Measurements from ENCODE around the gene PCDHA5. TPM values are rescaled to one million over a fixed set of nuclear protein-coding genes. Genes with fewer than 3 reads are reported as not detected.

Gene PCDHA5
- total and polyA plus RNA-seq, 9 donors, result 0.07 to 1.4 (median 0.40) TPM

GRCh38 chr5:140869555-140869886 lies 48.1 kb downstream of the PCDHA5 start:
- Histone ChIP-seq H3K27ac (no peak overlapping the region), H3K4me1 (ENCODE audit: insufficient read depth) (no peaks in the 10 kb centered on the region), H3K4me3 (no peak overlapping the region), H3K9me3 (peaks cover 0 to 18% of the 10 kb centered on the region in 2 donors), H3K27me3 (no peaks in the 10 kb centered on the region), H3K36me3 (no peaks in the 10 kb centered on the region)
- 53 to 63% (median 58%) methylated on average over 5 of the region's 5 CpGs for WGBS, 3 donors
- no peak for DNase-seq
- intact Hi-C loops (cut with DNase I), result no loop called here
- TF ChIP-seq POLR2A (IDR thresholded peaks at IDR 0.05), result no peak
- no peak for TF ChIP-seq CTCF (IDR thresholded peaks at IDR 0.05)
- no peak for TF ChIP-seq EP300 (IDR thresholded peaks at IDR 0.05)

GRCh38 chr5:140870221-140871201 lies 49.1 kb downstream of the PCDHA5 start:
- Histone ChIP-seq H3K4me3 (no peak overlapping the region), H3K27ac (no peak overlapping the region), H3K9me3 (peaks cover 0 to 18% of the 10 kb centered on the region in 2 donors), H3K36me3 (no peaks in the 10 kb centered on the region), H3K27me3 (no peaks in the 10 kb centered on the region), H3K4me1 (ENCODE audit: insufficient read depth) (no peaks in the 10 kb centered on the region)
- intact Hi-C loops (cut with DNase I), result no loop called here
- WGBS, 3 donors, result 35 to 54% (median 51%) methylated on average over 111 to 114 of the region's 114 CpGs
- DNase-seq, result no peak
- TF ChIP-seq EP300 (IDR thresholded peaks at IDR 0.05) (no peak), CTCF (IDR thresholded peaks at IDR 0.05) (no peak), POLR2A (IDR thresholded peaks at IDR 0.05) (no peak)

Other genes with a start within 250 kb of the PCDHA5 start
- 10 to 100 TPM; 26.5 to 96.0 (median 48.6) TPM for gene CD14, start 188.4 kb upstream of the PCDHA5 start, total RNA-seq
- 10 to 100 TPM in 1 of 2 donors, 1 to 10 TPM in 1; 8.7 to 37.7 TPM for gene CD14, start 188.4 kb upstream of the PCDHA5 start, polyA plus RNA-seq
- gene TMCO6, start 182.2 kb upstream of the PCDHA5 start, total RNA-seq, result 10 to 100 TPM; 12.2 to 62.8 (median 14.9) TPM
- 10 to 100 TPM in 1 of 2 donors, 1 to 10 TPM in 1; 8.0 to 33.2 TPM for gene TMCO6, start 182.2 kb upstream of the PCDHA5 start, polyA plus RNA-seq
- 100 to 1,000 TPM in 1 of 7 donors, 10 to 100 TPM in 6; 44.6 to 107 (median 46.9) TPM for gene NDUFA2, start 174.0 kb upstream of the PCDHA5 start, total RNA-seq
- gene NDUFA2, start 174.0 kb upstream of the PCDHA5 start, polyA plus RNA-seq, result 100 to 1,000 TPM in 1 of 2 donors, 10 to 100 TPM in 1; 42.6 to 123 TPM
- 100 to 1,000 TPM in 1 of 7 donors, 10 to 100 TPM in 6; 70.9 to 112 (median 78.0) TPM for gene IK, start 173.8 kb upstream of the PCDHA5 start, total RNA-seq
- 100 to 1,000 TPM in 1 of 2 donors, 10 to 100 TPM in 1; 99.8 to 184 TPM for gene IK, start 173.8 kb upstream of the PCDHA5 start, polyA plus RNA-seq
- 10 to 100 TPM in 6 of 7 donors, 1 to 10 TPM in 1; 9.1 to 16.6 (median 13.7) TPM for gene WDR55, start 156.7 kb upstream of the PCDHA5 start, total RNA-seq
- gene WDR55, start 156.7 kb upstream of the PCDHA5 start, polyA plus RNA-seq, result 10 to 100 TPM in 1 of 2 donors, 1 to 10 TPM in 1; 9.9 to 12.3 TPM
- gene DND1, start 148.0 kb upstream of the PCDHA5 start, total RNA-seq, result 1 to 10 TPM in 2 of 7 donors, under 1 TPM in 5; 0.30 to 1.2 (median 0.69) TPM
- under 1 TPM in 1 of 2 donors, not detected in 1; 0.98 TPM for gene DND1, start 148.0 kb upstream of the PCDHA5 start, polyA plus RNA-seq
- gene HARS1, start 130.2 kb upstream of the PCDHA5 start, total RNA-seq, result 10 to 100 TPM; 26.8 to 48.2 (median 41.7) TPM
- 10 to 100 TPM; 38.9 to 68.6 TPM for gene HARS1, start 130.2 kb upstream of the PCDHA5 start, polyA plus RNA-seq
- 10 to 100 TPM; 15.2 to 25.2 (median 21.6) TPM for gene HARS2, start 130.2 kb upstream of the PCDHA5 start, total RNA-seq
- gene HARS2, start 130.2 kb upstream of the PCDHA5 start, polyA plus RNA-seq, result 10 to 100 TPM; 20.9 to 27.5 TPM
- gene ZMAT2, start 121.2 kb upstream of the PCDHA5 start, total RNA-seq, result 10 to 100 TPM; 22.9 to 46.1 (median 40.2) TPM
- 100 to 1,000 TPM in 1 of 2 donors, 10 to 100 TPM in 1; 59.3 to 126 TPM for gene ZMAT2, start 121.2 kb upstream of the PCDHA5 start, polyA plus RNA-seq
- gene PCDHA1, start 35.5 kb upstream of the PCDHA5 start, total RNA-seq, result under 1 TPM in 1 of 7 donors, not detected in 6; 0.05 TPM
- not detected for gene PCDHA1, start 35.5 kb upstream of the PCDHA5 start, polyA plus RNA-seq
- 1 to 10 TPM in 2 of 7 donors, under 1 TPM in 5; 0.34 to 1.6 (median 0.57) TPM for gene PCDHA2, start 26.8 kb upstream of the PCDHA5 start, total RNA-seq
- gene PCDHA2, start 26.8 kb upstream of the PCDHA5 start, polyA plus RNA-seq, result under 1 TPM; 0.17 to 0.34 TPM
- gene PCDHA3, start 20.6 kb upstream of the PCDHA5 start, total RNA-seq, result 1 to 10 TPM in 6 of 7 donors, under 1 TPM in 1; 0.65 to 2.7 (median 1.4) TPM
- 1 to 10 TPM in 1 of 2 donors, under 1 TPM in 1; 0.45 to 1.1 TPM for gene PCDHA3, start 20.6 kb upstream of the PCDHA5 start, polyA plus RNA-seq
- 1 to 10 TPM in 3 of 7 donors, under 1 TPM in 4; 0.76 to 2.7 (median 1.00) TPM for gene PCDHA4, start 14.5 kb upstream of the PCDHA5 start, total RNA-seq
- under 1 TPM; 0.18 to 0.42 TPM for gene PCDHA4, start 14.5 kb upstream of the PCDHA5 start, polyA plus RNA-seq
- 1 to 10 TPM in 3 of 7 donors, under 1 TPM in 4; 0.32 to 1.7 (median 0.97) TPM for gene PCDHA6, start 6.3 kb downstream of the PCDHA5 start, total RNA-seq
- under 1 TPM; 0.18 to 0.33 TPM for gene PCDHA6, start 6.3 kb downstream of the PCDHA5 start, polyA plus RNA-seq
- gene PCDHA7, start 12.7 kb downstream of the PCDHA5 start, total RNA-seq, result 1 to 10 TPM in 1 of 7 donors, under 1 TPM in 6; 0.35 to 1.4 (median 0.65) TPM
- gene PCDHA7, start 12.7 kb downstream of the PCDHA5 start, polyA plus RNA-seq, result under 1 TPM; 0.25 to 0.35 TPM
- gene PCDHA8, start 19.6 kb downstream of the PCDHA5 start, total RNA-seq, result under 1 TPM; 0.23 to 0.72 (median 0.43) TPM
- under 1 TPM in 1 of 2 donors, not detected in 1; 0.02 TPM for gene PCDHA8, start 19.6 kb downstream of the PCDHA5 start, polyA plus RNA-seq
- gene PCDHA9, start 26.8 kb downstream of the PCDHA5 start, total RNA-seq, result under 1 TPM; 0.34 to 0.60 (median 0.50) TPM
- gene PCDHA9, start 26.8 kb downstream of the PCDHA5 start, polyA plus RNA-seq, result under 1 TPM in 1 of 2 donors, not detected in 1; 0.05 TPM
- gene PCDHA10, start 34.3 kb downstream of the PCDHA5 start, total RNA-seq, result 1 to 10 TPM; 1.0 to 4.0 (median 1.5) TPM
- gene PCDHA10, start 34.3 kb downstream of the PCDHA5 start, polyA plus RNA-seq, result 1 to 10 TPM in 1 of 2 donors, under 1 TPM in 1; 0.06 to 1.9 TPM
- gene PCDHA11, start 47.3 kb downstream of the PCDHA5 start, total RNA-seq, result under 1 TPM; 0.23 to 0.79 (median 0.53) TPM
- gene PCDHA11, start 47.3 kb downstream of the PCDHA5 start, polyA plus RNA-seq, result under 1 TPM; 0.04 to 0.08 TPM
- 1 to 10 TPM in 2 of 7 donors, under 1 TPM in 5; 0.27 to 1.3 (median 0.56) TPM for gene PCDHA12, start 53.7 kb downstream of the PCDHA5 start, total RNA-seq
- under 1 TPM; 0.04 to 0.20 TPM for gene PCDHA12, start 53.7 kb downstream of the PCDHA5 start, polyA plus RNA-seq
- under 1 TPM in 6 of 7 donors, not detected in 1; 0.32 to 0.92 (median 0.47) TPM for gene PCDHA13, start 60.5 kb downstream of the PCDHA5 start, total RNA-seq
- gene PCDHA13, start 60.5 kb downstream of the PCDHA5 start, polyA plus RNA-seq, result under 1 TPM; 0.01 to 0.17 TPM
- under 1 TPM; 0.40 to 0.82 (median 0.57) TPM for gene PCDHAC1, start 104.7 kb downstream of the PCDHA5 start, total RNA-seq
- under 1 TPM; 0.04 to 0.15 TPM for gene PCDHAC1, start 104.7 kb downstream of the PCDHA5 start, polyA plus RNA-seq
- 1 to 10 TPM in 2 of 7 donors, under 1 TPM in 5; 0.15 to 2.1 (median 0.72) TPM for gene PCDHAC2, start 144.9 kb downstream of the PCDHA5 start, total RNA-seq
- gene PCDHAC2, start 144.9 kb downstream of the PCDHA5 start, polyA plus RNA-seq, result 1 to 10 TPM in 1 of 2 donors, under 1 TPM in 1; 0.06 to 1.4 TPM
- under 1 TPM in 2 of 7 donors, not detected in 5; 0.03 to 0.34 TPM for gene PCDHB1, start 229.8 kb downstream of the PCDHA5 start, total RNA-seq
- not detected for gene PCDHB1, start 229.8 kb downstream of the PCDHA5 start, polyA plus RNA-seq